Kasumi-1 (cell line): Measurements from ENCODE around the gene CGNL1.

Experiments used
- DNase-seq, 2 experiments: peaks; one replicate each; lab custom pipeline; 2025; lab: John Stamatoyannopoulos, UW

CGNL1 gene

GRCh38 chr15:57422113-57422754 is 45.9 kb downstream of the CGNL1 start:
- peak; percentile 11 to 29 for DNase-seq

GRCh38 chr15:57423599-57424140 is 47.4 kb downstream of the CGNL1 start:
- no peak for DNase-seq

- no peak for DNase-seq
These were observed 48.5 kb downstream of the CGNL1 start for GRCh38 chr15:57424628-57425405.

GRCh38 chr15:57425842-57426241 is 49.5 kb downstream of the CGNL1 start:
- no peak for DNase-seq

- no peak for DNase-seq
These were observed 51.1 kb downstream of the CGNL1 start for GRCh38 chr15:57427367-57427821.

GRCh38 chr15:57432141-57432741 is 55.9 kb downstream of the CGNL1 start:
- no peak for DNase-seq

GRCh38 chr15:57436166-57436565 is 59.9 kb downstream of the CGNL1 start:
- DNase-seq, result no peak

GRCh38 chr15:57436961-57437360 is 60.7 kb downstream of the CGNL1 start:
- no peak for DNase-seq

GRCh38 chr15:57437564-57437963 is 61.3 kb downstream of the CGNL1 start:
- DNase-seq, result no peak

GRCh38 chr15:57438166-57438565 is 61.9 kb downstream of the CGNL1 start:
- DNase-seq, result no peak

GRCh38 chr15:57439128-57440027 is 63.1 kb downstream of the CGNL1 start:
- no peak for DNase-seq

- DNase-seq, result no peak
These were observed 63.9 kb downstream of the CGNL1 start for GRCh38 chr15:57440167-57440566.

GRCh38 chr15:57440799-57441198 is 64.5 kb downstream of the CGNL1 start:
- DNase-seq, result no peak

- no peak for DNase-seq
These were observed 66.0 kb downstream of the CGNL1 start for GRCh38 chr15:57442335-57442734.

- no peak for DNase-seq
These were observed 67.2 kb downstream of the CGNL1 start for GRCh38 chr15:57443486-57443885.

- no peak for DNase-seq
These were observed 68.7 kb downstream of the CGNL1 start for GRCh38 chr15:57444877-57445513.

GRCh38 chr15:57445872-57446271 is 69.6 kb downstream of the CGNL1 start:
- DNase-seq, result no peak

- no peak for DNase-seq
These were observed 70.1 kb downstream of the CGNL1 start for GRCh38 chr15:57446393-57446792.

- no peak for DNase-seq
These were observed 75.2 kb downstream of the CGNL1 start for GRCh38 chr15:57451555-57451954.

GRCh38 chr15:57452090-57452754 is 75.9 kb downstream of the CGNL1 start:
- DNase-seq, result no peak

- no peak for DNase-seq
These were observed 79.6 kb downstream of the CGNL1 start for GRCh38 chr15:57455929-57456328.
